Activated CD4-positive, alpha-beta T cell treated with anti-CD3 and anti-CD28 coated beads for 36 hours (primary cell): ENCODE data around the gene APOA1. TPM values are rescaled to one million over a fixed set of nuclear protein-coding genes. Genes with fewer than 3 reads are reported as not detected.

ENCODE experiments used
- ATAC-seq: fragments of 200-7000 bp; cut with Tn5 transposase; one replicate; pipeline ENCODE4 v1.10.0; 2021; ENCODE audit warnings: mild to moderate bottlenecking, moderate library complexity
- CTCF ChIA-PET: fragments of 350-600 bp; sonication (Branson Sonifier 250); formaldehyde crosslinking; loops from one replicate; lab custom pipeline; 2021; ENCODE audit warnings: antibody characterized with exemption; lab: Charles Lee
- POLR2A ChIA-PET: fragments of 350-600 bp; sonication (Branson Sonifier 250); formaldehyde crosslinking; loops from one replicate; lab custom pipeline; 2021; ENCODE audit warnings: antibody characterized with exemption, inconsistent platforms; lab: Charles Lee
- DNase-seq: peaks from one replicate; pipeline ENCODE4 v3.0.0-alpha.2; 2020
- H3K27ac Mint-ChIP-seq: one replicate; pipeline ENCODE4 v1.8.0; 2021; ENCODE audit warnings: mixed read lengths
- H3K27me3 Mint-ChIP-seq: one replicate; pipeline ENCODE4 v1.8.0; 2021; ENCODE audit warnings: mixed read lengths
- H3K36me3 Mint-ChIP-seq: one replicate; pipeline ENCODE4 v1.8.0; 2021; ENCODE audit warnings: low read depth, mixed read lengths
- H3K4me1 Mint-ChIP-seq: one replicate; pipeline ENCODE4 v1.8.0; 2021; ENCODE audit warnings: mixed read lengths
- H3K4me3 Mint-ChIP-seq: one replicate; pipeline ENCODE4 v1.8.0; 2021; ENCODE audit warnings: mild to moderate bottlenecking, moderate library complexity, mixed read lengths
- H3K9me3 Mint-ChIP-seq: one replicate; pipeline ENCODE4 v1.8.0; 2021; ENCODE audit warnings: low read depth, mixed read lengths
- intact Hi-C, 2 experiments: fragments of 100-400 bp; cut with DNase I in 1 of 2; cut with micrococcal nuclease in 1 of 2; formaldehyde crosslinking; loops; one replicate each; pipeline versions ENCODE4 v1.14.2 to v1.15.1; 2022 to 2024; cut with DNase I, micrococcal nuclease
- total RNA-seq, 2 experiments: library from RNA; stranded (reverse); gene quantifications; one replicate each; pipeline ENCODE4 v1.2.3, GENCODE V29; 2021

APOA1 gene
- total RNA-seq, 2 experiments from 2014 or later: not detected

DNA sequence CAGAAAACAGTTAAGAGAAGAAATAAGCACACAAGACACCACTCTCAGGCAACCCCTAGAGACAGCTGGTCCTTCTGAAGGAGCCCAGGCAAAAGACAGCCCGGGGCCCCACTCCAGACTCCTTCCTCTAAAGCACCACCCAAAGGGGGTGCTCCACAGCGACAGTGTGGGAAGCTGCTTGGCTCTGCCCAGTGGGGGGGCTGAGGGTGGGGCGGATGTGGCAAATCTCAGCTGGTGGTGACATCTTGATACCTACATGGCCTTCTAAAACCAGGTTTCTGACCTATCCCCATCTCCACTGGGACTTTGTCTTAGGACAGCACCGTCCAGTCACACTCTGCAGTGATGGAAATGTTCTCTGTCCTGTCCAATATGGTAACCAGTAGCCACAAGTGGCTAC lies 10.2 kb upstream of the APOA1 start:
- intact Hi-C loops: no loop called here

DNA sequence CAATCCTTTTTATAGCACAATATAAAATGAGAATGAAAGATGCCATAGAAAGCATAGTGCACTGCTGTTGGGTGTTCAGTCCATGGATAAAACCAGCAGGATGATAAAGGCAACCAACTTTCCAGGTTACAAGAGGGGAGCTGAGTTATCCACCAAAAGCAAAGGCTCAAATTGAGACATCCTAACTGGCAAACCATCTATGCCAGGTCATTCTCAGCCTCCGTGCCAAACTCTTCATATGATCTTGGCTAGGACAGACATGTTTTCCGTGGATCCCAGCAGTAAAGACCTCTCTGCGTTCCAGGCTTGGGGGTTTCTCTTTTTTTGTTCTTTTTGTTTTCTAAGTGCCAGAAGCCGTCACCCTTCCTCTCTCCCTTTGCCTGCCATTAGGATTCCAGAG lies 7.3 kb upstream of the APOA1 start:
- CTCF ChIA-PET: interaction anchor here (0.8 kb wide), 1 partner anchor 53 kb away, joined by 3 read pairs; the partner anchor contains the start of gene APOA5
- peaks cover 42% of the 10 kb centered on the region for H3K36me3 Mint-ChIP-seq
- no peak for DNase-seq
- no peaks in the 10 kb centered on the region for H3K9me3 Mint-ChIP-seq
- POLR2A ChIA-PET: no interaction called here
- peaks cover 4% of the 10 kb centered on the region for H3K4me1 Mint-ChIP-seq
- H3K4me3 Mint-ChIP-seq: no peak overlapping the region
- intact Hi-C loops: no loop called here
- H3K27ac Mint-ChIP-seq: no peak overlapping the region
- ATAC-seq: no peak
- no peaks in the 10 kb centered on the region for H3K27me3 Mint-ChIP-seq

More for the DNA sequence above, 10.2 kb upstream of the APOA1 start:
- DNase-seq (no peak), ATAC-seq (no peak)
- Mint-ChIP-seq H3K36me3 (peaks cover 49% of the 10 kb centered on the region), H3K27ac (no peak overlapping the region), H3K27me3 (no peaks in the 10 kb centered on the region), H3K9me3 (no peaks in the 10 kb centered on the region), H3K4me3 (no peak overlapping the region), H3K4me1 (peaks cover 27% of the 10 kb centered on the region)
- CTCF ChIA-PET: interaction anchor here (0.7 to 2.9 kb wide), 3 partner anchors 11 to 259 kb away, joined by 3 to 14 read pairs (median 3); no protein-coding TSS in a partner anchor
- POLR2A ChIA-PET: no interaction called here

DNA sequence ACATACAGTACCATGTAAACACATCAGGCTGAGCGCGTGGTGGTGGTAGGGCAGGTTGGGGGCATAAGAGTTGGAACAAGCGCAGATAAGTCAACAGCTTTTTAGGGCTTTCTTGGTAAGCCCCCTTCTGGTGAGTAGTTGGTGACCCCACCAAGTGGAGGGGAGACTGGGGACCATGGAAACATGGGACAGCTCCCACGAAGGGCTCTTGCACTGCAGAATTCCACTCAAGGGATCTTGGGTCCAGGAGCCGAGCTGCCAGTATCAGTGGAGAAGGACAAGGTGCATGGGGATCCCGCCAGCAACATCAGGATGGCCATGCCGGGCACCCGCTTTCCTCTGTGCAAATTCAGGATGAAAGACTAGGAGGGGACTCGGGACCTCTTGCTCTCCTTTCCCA lies 6.2 kb upstream of the APOA1 start:
- Mint-ChIP-seq H3K9me3 (no peaks in the 10 kb centered on the region), H3K27ac (no peak overlapping the region), H3K36me3 (peaks cover 38% of the 10 kb centered on the region), H3K4me3 (no peak overlapping the region), H3K27me3 (no peaks in the 10 kb centered on the region), H3K4me1 (peaks cover 2% of the 10 kb centered on the region)
- DNase-seq (no peak), ATAC-seq (no peak)
- ChIA-PET CTCF (no interaction called here), POLR2A (no interaction called here)
- intact Hi-C loops: no loop called here

DNA sequence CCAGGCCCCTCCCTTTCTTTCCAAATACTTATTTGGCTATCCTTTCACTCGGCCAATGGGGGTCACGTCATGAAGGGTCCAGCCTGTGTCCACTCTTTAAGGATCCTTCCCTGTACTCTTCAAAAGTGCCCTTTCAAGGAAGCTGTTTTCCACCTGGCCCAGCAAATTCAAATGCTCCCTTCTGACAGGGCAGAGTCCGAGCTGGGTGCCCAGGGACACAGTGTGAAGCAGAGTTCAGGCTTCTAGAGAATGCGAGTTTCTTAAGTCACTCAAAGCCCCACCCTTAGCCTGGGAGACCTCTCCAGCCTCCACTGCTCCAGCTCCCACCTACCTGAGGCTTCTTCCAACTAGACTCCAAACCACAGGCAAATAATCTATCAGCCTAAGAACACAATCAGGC lies 5.5 kb upstream of the APOA1 start:
- DNase-seq: no peak
- intact Hi-C loops: no loop called here
- Mint-ChIP-seq H3K27me3 (no peaks in the 10 kb centered on the region), H3K4me1 (peaks cover 2% of the 10 kb centered on the region), H3K27ac (no peak overlapping the region), H3K36me3 (peaks cover 35% of the 10 kb centered on the region), H3K4me3 (no peak overlapping the region), H3K9me3 (no peaks in the 10 kb centered on the region)
- ChIA-PET CTCF (interaction anchor here (0.7 to 1.5 kb wide), 3 partner anchors 9 to 56 kb away, joined by 3 read pairs; no protein-coding TSS in a partner anchor), POLR2A (no interaction called here)
- no peak for ATAC-seq

DNA sequence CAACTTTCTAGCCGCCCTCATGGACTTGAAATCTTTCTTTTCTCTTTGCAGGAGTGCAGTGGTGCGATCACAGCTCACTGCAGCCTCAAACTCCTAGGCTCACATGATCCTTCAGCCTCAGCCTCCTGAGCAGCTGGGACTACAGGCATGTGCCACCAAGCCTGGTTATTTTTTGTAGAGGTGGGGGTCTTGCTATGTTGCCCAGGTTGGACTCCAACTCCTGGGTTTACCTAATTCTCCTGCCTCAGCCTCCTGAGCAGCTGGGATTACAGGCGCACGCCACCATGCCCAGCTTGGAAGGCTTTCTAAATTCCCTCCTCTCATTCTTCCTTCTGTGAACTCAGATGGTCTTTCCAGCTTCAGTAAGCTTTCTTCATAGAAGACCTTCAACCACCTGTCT lies 4.7 kb upstream of the APOA1 start:
- H3K9me3 Mint-ChIP-seq: no peaks in the 10 kb centered on the region
- H3K4me3 Mint-ChIP-seq: no peak overlapping the region
- H3K27me3 Mint-ChIP-seq: no peaks in the 10 kb centered on the region
- no peak for ATAC-seq
- intact Hi-C loops: no loop called here
- H3K36me3 Mint-ChIP-seq: peaks cover 29% of the 10 kb centered on the region
- no peak overlapping the region for H3K27ac Mint-ChIP-seq
- CTCF ChIA-PET: interaction anchor here (1.0 to 1.5 kb wide), 3 partner anchors 10 to 52 kb away, joined by 3 read pairs; no protein-coding TSS in a partner anchor
- peaks cover 2% of the 10 kb centered on the region for H3K4me1 Mint-ChIP-seq
- POLR2A ChIA-PET: no interaction called here
- no peak for DNase-seq

DNA sequence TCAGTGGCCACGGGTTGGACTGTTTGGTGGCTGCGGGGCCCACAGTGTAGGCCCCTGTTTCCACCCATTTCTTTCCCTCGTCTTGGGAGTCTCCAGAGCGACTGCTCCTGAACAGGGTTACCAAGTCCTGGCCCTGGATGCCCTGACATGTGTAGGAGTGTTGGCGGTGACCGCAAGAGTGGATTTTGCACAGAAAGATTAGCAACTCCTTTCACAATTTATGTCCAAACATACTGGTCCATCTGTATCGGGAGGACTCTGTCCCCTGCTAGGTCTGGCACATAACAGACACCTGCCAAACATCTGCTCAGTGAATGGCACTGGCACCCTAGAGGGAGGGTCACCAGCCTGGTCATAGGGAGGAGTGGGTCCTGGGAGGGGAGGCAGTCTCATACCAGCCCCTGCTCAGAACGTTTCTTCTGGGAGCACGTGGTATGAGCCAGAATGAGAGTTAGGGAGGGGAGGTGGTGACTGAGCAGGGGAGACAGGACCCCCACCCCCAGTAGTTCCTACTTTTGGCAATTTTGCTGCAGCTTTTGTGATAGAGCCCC lies 3.4 kb upstream of the APOA1 start:
- POLR2A ChIA-PET: no interaction called here
- Mint-ChIP-seq H3K4me1 (peaks cover 6% of the 10 kb centered on the region), H3K36me3 (peaks cover 19% of the 10 kb centered on the region), H3K9me3 (no peaks in the 10 kb centered on the region), H3K27me3 (no peaks in the 10 kb centered on the region), H3K4me3 (no peak overlapping the region), H3K27ac (no peak overlapping the region)
- ATAC-seq (no peak), DNase-seq (no peak)
- CTCF ChIA-PET: interaction anchor here (1.0 kb wide), 1 partner anchor 12 kb away, joined by 3 read pairs; no protein-coding TSS in a partner anchor
- intact Hi-C loops: no loop called here

DNA sequence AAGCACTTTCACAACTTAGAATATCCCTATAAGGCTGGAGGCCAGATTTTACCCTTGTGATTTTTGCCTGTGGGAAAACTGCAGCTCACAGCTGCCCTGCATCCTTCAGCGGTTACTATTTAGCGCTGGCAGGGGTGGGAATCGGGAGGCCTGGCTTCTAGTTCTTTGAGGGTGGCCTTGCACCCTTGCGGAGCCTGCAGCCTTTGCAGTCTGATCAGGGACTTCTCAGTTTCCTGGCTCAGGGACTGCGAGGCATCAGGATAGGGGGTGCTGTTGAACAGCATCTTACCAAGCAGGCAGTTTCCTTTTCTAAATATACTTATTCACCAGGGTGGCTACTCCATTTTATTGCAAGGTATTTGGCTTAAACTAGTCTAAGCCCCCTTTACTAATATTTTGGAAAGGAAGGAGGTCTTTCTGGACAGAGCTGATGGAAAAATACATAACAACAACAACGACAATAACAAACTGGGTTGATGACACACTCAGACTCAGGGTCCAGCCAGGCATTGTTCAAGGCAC lies 2.9 kb upstream of the APOA1 start:
- H3K27ac Mint-ChIP-seq: peak overlapping the region; percentile 33
- H3K9me3 Mint-ChIP-seq: no peaks in the 10 kb centered on the region
- ATAC-seq (no peak), DNase-seq (no peak)
- H3K4me1 Mint-ChIP-seq: peaks cover 7% of the 10 kb centered on the region
- ChIA-PET POLR2A (no interaction called here), CTCF (interaction anchor here (0.6 to 1.0 kb wide), 4 partner anchors 13 to 332 kb away, joined by 3 to 4 read pairs (median 3); no protein-coding TSS in a partner anchor)
- intact Hi-C loops: no loop called here
- peaks cover 16% of the 10 kb centered on the region for H3K36me3 Mint-ChIP-seq
- H3K27me3 Mint-ChIP-seq: no peaks in the 10 kb centered on the region
- H3K4me3 Mint-ChIP-seq: no peak overlapping the region

DNA sequence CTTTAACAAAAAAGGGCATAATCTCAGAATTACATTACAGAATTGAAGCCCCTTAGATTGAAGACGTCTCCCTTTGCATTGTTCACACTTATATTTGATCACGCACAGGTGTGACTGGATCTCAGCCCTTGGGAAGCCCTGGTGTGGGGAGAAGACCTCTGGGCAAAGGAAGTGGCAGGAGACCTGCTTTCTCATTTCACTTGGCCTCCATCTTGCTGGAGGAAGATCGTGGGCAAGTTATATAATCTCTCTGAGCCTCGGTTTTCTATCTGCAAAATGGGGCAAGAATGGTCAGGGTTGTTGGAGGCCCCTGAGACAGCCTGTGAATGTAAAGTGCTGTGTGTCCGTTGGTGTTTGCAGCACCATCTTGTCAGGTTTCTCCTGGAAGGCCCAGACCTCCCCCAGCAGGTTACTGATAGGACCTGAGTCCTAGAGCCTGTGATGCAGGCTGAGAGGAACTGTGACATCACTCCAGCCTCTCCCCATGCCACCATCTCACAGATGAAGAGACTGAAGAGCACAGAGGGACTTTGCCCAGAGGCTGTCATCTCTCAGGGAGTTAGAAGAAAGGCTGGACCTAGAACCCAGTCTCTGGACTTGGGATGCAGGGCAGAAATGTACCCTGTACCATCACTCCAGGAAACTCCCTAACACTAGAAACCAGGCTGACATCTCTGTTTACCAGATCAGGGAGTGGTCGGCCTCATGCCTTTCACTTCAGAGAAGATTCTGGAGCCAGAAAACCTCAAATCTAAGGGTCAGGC lies 1.1 kb upstream of the APOA1 start:
- intact Hi-C loops: loop anchor here in 1 of 2 experiments (5.0 kb wide), 1 partner anchor 106 kb away; no protein-coding TSS in a partner anchor
- H3K36me3 Mint-ChIP-seq: peaks cover 5% of the 10 kb centered on the region
- ATAC-seq (no peak), DNase-seq (no peak)
- CTCF ChIA-PET: no interaction called here
- H3K27ac Mint-ChIP-seq: no peak overlapping the region
- H3K4me3 Mint-ChIP-seq: no peak overlapping the region
- peaks cover 3% of the 10 kb centered on the region for H3K27me3 Mint-ChIP-seq
- no peaks in the 10 kb centered on the region for H3K9me3 Mint-ChIP-seq
- H3K4me1 Mint-ChIP-seq: peaks cover 11% of the 10 kb centered on the region
- POLR2A ChIA-PET: no interaction called here

DNA sequence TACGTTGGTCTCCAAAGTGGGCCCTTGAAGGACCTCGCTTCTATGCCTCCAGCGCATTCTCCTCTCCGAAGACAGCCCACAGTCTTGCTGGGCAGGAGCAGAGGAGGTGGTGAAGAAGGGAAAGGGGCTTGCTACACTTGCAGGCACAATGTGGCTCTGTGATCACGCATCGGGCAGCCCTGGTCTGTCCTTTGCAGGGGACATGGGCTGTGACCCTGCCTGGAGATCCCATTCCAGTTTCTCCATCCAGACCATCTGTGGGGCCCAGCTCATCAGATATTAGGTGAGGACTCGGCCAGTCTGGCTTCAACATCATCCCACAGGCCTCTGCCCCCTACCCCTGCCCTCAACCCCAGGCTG lies 810 bp downstream of the APOA1 start:
- ATAC-seq (no peak), DNase-seq (no peak)
- Mint-ChIP-seq H3K36me3 (no peaks in the 10 kb centered on the region), H3K27me3 (peaks cover 3% of the 10 kb centered on the region), H3K27ac (no peak overlapping the region), H3K4me1 (peaks cover 11% of the 10 kb centered on the region), H3K4me3 (no peak overlapping the region), H3K9me3 (no peaks in the 10 kb centered on the region)
- intact Hi-C loops: loop anchor here (1.0 to 5.0 kb wide), 3 partner anchors 45 to 104 kb away; partner anchors contain the start of gene APOA5 (in 2 of the 2)
- ChIA-PET CTCF (interaction anchor here (0.5 to 5.7 kb wide), 28 partner anchors 11 to 1039 kb away, joined by 3 to 89 read pairs (median 6); partner anchors contain the start of genes APOA5, BUD13, SIDT2 and ZPR1), POLR2A (interaction anchor here (0.6 to 1.3 kb wide), 3 partner anchors 12 to 189 kb away, joined by 3 to 7 read pairs (median 4); no protein-coding TSS in a partner anchor)

DNA sequence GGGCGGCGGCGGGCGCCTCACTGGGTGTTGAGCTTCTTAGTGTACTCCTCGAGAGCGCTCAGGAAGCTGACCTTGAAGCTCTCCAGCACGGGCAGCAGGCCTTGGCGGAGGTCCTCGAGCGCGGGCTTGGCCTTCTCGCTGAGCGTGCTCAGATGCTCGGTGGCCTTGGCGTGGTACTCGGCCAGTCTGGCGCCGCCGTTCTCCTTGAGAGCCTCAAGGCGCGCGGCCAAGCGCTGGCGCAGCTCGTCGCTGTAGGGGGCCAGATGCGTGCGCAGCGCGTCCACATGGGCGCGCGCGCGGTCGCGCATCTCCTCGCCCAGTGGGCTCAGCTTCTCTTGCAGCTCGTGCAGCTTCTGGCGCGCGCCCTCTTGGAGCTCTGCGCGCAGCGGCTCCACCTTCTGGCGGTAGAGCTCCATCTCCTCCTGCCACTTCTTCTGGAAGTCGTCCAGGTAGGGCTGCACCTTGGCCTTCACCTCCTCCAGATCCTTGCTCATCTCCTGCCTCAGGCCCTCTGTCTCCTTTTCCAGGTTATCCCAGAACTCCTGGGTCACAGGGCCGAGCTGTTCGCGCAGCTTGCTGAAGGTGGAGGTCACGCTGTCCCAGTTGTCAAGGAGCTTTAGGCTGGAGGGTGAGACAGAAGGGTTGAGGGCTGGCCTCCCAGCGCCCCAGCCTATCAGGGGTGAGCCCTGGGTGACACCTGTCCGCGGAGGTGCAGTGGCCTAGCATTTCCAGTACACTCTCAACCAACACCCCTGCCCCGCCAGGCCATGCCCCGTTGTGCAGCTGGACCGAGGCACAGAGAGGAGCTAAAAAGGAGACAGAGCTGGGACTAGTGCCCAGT lies 1.4 kb downstream of the APOA1 start:
- ATAC-seq (peak; percentile 95), DNase-seq (peak; percentile 90)
- CTCF ChIA-PET: interaction anchor here (0.5 to 5.7 kb wide), 49 partner anchors 11 to 1040 kb away, joined by 3 to 89 read pairs (median 4); partner anchors contain the start of genes APOA4, APOA5, BUD13 and PAFAH1B2
- POLR2A ChIA-PET: interaction anchor here (0.5 to 1.3 kb wide), 6 partner anchors 12 to 189 kb away, joined by 3 to 7 read pairs (median 4); partner anchors contain the start of gene APOA5
- intact Hi-C loops: loop anchor here (1.0 to 5.0 kb wide), 4 partner anchors 45 to 104 kb away; partner anchors contain the start of gene APOA5 (in 2 of the 2)
- Mint-ChIP-seq H3K27me3 (peaks cover 3% of the 10 kb centered on the region), H3K4me3 (peak overlapping the region; percentile 59), H3K9me3 (no peaks in the 10 kb centered on the region), H3K27ac (peak overlapping the region; percentile 31), H3K4me1 (peaks cover 11% of the 10 kb centered on the region), H3K36me3 (no peaks in the 10 kb centered on the region)
